H1 (cell line): Measurements from ENCODE around the gene AHRR. TPM values are rescaled to one million over a fixed set of nuclear protein-coding genes. Genes with fewer than 3 reads are reported as not detected.

Experiments
- CTCF ChIA-PET: fragments of 300-600 bp; sonication (Branson Sonifier 250); formaldehyde crosslinking; loops from one replicate; lab custom pipeline; 2021; ENCODE audit not compliant: partially characterized antibody; lab: Charles Lee
- POLR2A ChIA-PET: fragments of 300-600 bp; sonication (Branson Sonifier 250); formaldehyde crosslinking; loops from one replicate; lab custom pipeline; 2021; ENCODE audit warnings: inconsistent platforms; ENCODE audit not compliant: partially characterized antibody; lab: Charles Lee
- DNase-seq, 2 experiments: peaks; one replicate each; pipeline versions ENCODE4 v3.0.0 to v3.0.0-alpha.2; 2010 to 2022; ENCODE audit warnings: low spot score in 2 of 2, low read depth in 1 of 2, mixed read lengths in 1 of 2
- FAIRE-seq: peaks from 2 replicates; lab custom pipeline; 2011; peaks lifted over from hg19 to GRCh38; lab: Jason Lieb, UNC
- H2AFZ ChIP-seq: 2 replicates; pipeline ENCODE4 v1.8.1; 2012; ENCODE audit warnings: low read length, inconsistent platforms
- H2AK5ac ChIP-seq: 2 replicates; pipeline ENCODE4 v1.6.1; 2013; ENCODE audit warnings: low read depth, low read length
- H2BK120ac ChIP-seq: replicated peaks from 2 replicates; pipeline ENCODE3; 2013; ENCODE audit warnings: low read depth, low read length, inconsistent platforms
- H2BK12ac ChIP-seq: 2 replicates; pipeline ENCODE4 v1.6.1; 2013; ENCODE audit warnings: low read depth, low read length
- H2BK15ac ChIP-seq: 2 replicates; pipeline ENCODE4 v1.6.1; 2013; ENCODE audit warnings: low read length
- H2BK20ac ChIP-seq: 2 replicates; pipeline ENCODE4 v1.6.1; 2013; ENCODE audit warnings: low read length
- H2BK5ac ChIP-seq: 2 replicates; pipeline ENCODE4 v1.6.1; 2013; ENCODE audit warnings: low read depth, low read length
- H3K14ac ChIP-seq: 2 replicates; pipeline ENCODE4 v1.6.1; 2013; ENCODE audit warnings: inconsistent platforms; ENCODE audit not compliant: insufficient read length
- H3K18ac ChIP-seq: 2 replicates; pipeline ENCODE4 v1.6.1; 2013; ENCODE audit warnings: low read length; ENCODE audit errors: extremely low read depth
- H3K23ac ChIP-seq: 2 replicates; pipeline ENCODE4 v1.6.1; 2013; ENCODE audit warnings: inconsistent platforms; ENCODE audit not compliant: insufficient read length
- H3K23me2 ChIP-seq: 2 replicates; pipeline ENCODE4 v1.6.1; 2013; ENCODE audit warnings: low read depth, low read length
- H3K27ac ChIP-seq: 2 replicates; pipeline ENCODE4 v1.6.1; 2011; ENCODE audit warnings: low read depth, low read length, inconsistent platforms
- H3K27me3 ChIP-seq, 4 experiments: replicated peaks in 1 of 4; 1 replicate in 1 of 4; 2 replicates in 3 of 4; pipeline versions ENCODE4 v1.6.1 to v1.8.1; 2011 to 2013; ENCODE audit warnings: low read length in 3 of 4, mild to moderate bottlenecking in 3 of 4, inconsistent platforms in 2 of 4, mixed read lengths in 2 of 4, moderate library complexity in 1 of 4; ENCODE audit not compliant: control insufficient read depth in 3 of 4, insufficient read depth in 3 of 4; ENCODE audit errors: extremely low read depth in 1 of 4
- H3K36me3 ChIP-seq, 4 experiments: 2 replicates each; pipeline versions ENCODE4 v1.6.1 to v1.8.1; 2011 to 2013; ENCODE audit warnings: mild to moderate bottlenecking in 4 of 4, low read length in 3 of 4, moderate library complexity in 2 of 4, control low read depth in 1 of 4, inconsistent platforms in 1 of 4; ENCODE audit not compliant: insufficient read depth in 4 of 4, control insufficient read depth in 2 of 4
- H3K4ac ChIP-seq: replicated peaks from 2 replicates; pipeline ENCODE3; 2013; ENCODE audit warnings: low read length, low read depth, mixed read lengths, inconsistent platforms; ENCODE audit not compliant: insufficient read length
- H3K4me1 ChIP-seq, 4 experiments: replicated peaks in 1 of 4; 1 replicate in 1 of 4; 2 replicates in 3 of 4; pipeline versions ENCODE4 v1.6.1 to v1.8.1; 2011 to 2013; ENCODE audit warnings: low read length in 3 of 4, inconsistent platforms in 2 of 4, mixed read lengths in 1 of 4; ENCODE audit not compliant: insufficient read depth in 4 of 4, control insufficient read depth in 3 of 4
- H3K4me2 ChIP-seq, 2 experiments: 2 replicates each; pipeline versions ENCODE4 v1.6.1 to v1.8.1; 2011 to 2013; ENCODE audit warnings: low read depth in 2 of 2, low read length in 2 of 2, control low read depth in 1 of 2, inconsistent platforms in 1 of 2, mild to moderate bottlenecking in 1 of 2; ENCODE audit not compliant: insufficient read depth in 1 of 2
- H3K4me3 ChIP-seq, 4 experiments: fragments of 200-600, 300-600 bp in 1 of 4; sonication (generic), shearing (Covaris generic), sonication (Bioruptor Twin) in 1 of 4; 2 replicates each; pipeline versions ENCODE4 v1.5.1 to v1.8.1; 2011 to 2016; ENCODE audit warnings: low read length in 4 of 4, low read depth in 3 of 4, control low read depth in 2 of 4, inconsistent platforms in 2 of 4, mild to moderate bottlenecking in 2 of 4, mixed read lengths in 1 of 4, moderate library complexity in 1 of 4; ENCODE audit not compliant: insufficient read depth in 2 of 4; ENCODE audit errors: extremely low read depth in 1 of 4
- H3K56ac ChIP-seq: replicated peaks from 2 replicates; pipeline ENCODE3; 2013; ENCODE audit warnings: low read depth, mild to moderate bottlenecking, mixed read lengths, low read length, inconsistent platforms; ENCODE audit not compliant: insufficient read length
- H3K79me1 ChIP-seq: 2 replicates; pipeline ENCODE4 v1.6.1; 2013; ENCODE audit warnings: low read depth, low read length, control low read depth
- H3K79me2 ChIP-seq, 2 experiments: 2 replicates each; pipeline versions ENCODE4 v1.6.1 to v1.8.1; 2012 to 2013; ENCODE audit warnings: low read length in 2 of 2, mild to moderate bottlenecking in 2 of 2, inconsistent platforms in 1 of 2; ENCODE audit not compliant: insufficient read depth in 2 of 2, control insufficient read depth in 1 of 2
- H3K9ac ChIP-seq, 4 experiments: replicated peaks in 1 of 4; 1 replicate in 1 of 4; 2 replicates in 3 of 4; pipeline versions ENCODE4 v1.6.1 to v1.8.1; 2011 to 2013; ENCODE audit warnings: low read depth in 3 of 4, low read length in 3 of 4, control low read depth in 2 of 4, mild to moderate bottlenecking in 2 of 4, moderate library complexity in 2 of 4, inconsistent platforms in 1 of 4; ENCODE audit errors: extremely low read depth in 1 of 4
- H3K9me3 ChIP-seq, 2 experiments: 2 replicates each; pipeline versions ENCODE4 v1.6.1 to v1.8.1; 2012 to 2013; ENCODE audit warnings: mild to moderate bottlenecking in 2 of 2, moderate library complexity in 2 of 2, control low read depth in 1 of 2, inconsistent platforms in 1 of 2, low read depth in 1 of 2, low read length in 1 of 2, mixed read lengths in 1 of 2; ENCODE audit not compliant: insufficient read depth in 2 of 2
- H4K20me1 ChIP-seq, 2 experiments: replicated peaks in 1 of 2; 2 replicates each; pipeline versions ENCODE3 to v1.8.1; 2011 to 2013; ENCODE audit warnings: inconsistent platforms in 2 of 2, low read length in 2 of 2, mild to moderate bottlenecking in 1 of 2; ENCODE audit not compliant: insufficient read depth in 2 of 2, control insufficient read depth in 1 of 2
- H4K5ac ChIP-seq: 2 replicates; pipeline ENCODE4 v1.6.1; 2013; ENCODE audit warnings: low read length, low read depth, mixed read lengths, inconsistent platforms; ENCODE audit not compliant: insufficient read length
- H4K8ac ChIP-seq: 2 replicates; pipeline ENCODE4 v1.8.0; 2013; ENCODE audit warnings: mild to moderate bottlenecking, moderate library complexity, low read length, inconsistent platforms; ENCODE audit not compliant: insufficient read depth; ENCODE audit errors: extremely low read depth
- H4K91ac ChIP-seq: replicated peaks from 2 replicates; pipeline ENCODE3; 2013; ENCODE audit warnings: low read length, mixed read lengths, inconsistent platforms; ENCODE audit not compliant: insufficient read length
- ATF2 ChIP-seq: IDR thresholded peaks from 2 replicates; pipeline ENCODE4 v1.6.1; 2012; ENCODE audit warnings: low read length, inconsistent platforms
- WGBS, 2 experiments: shearing (Covaris generic) in 1 of 2; methylation state at CpG; one replicate each; pipeline versions ENCODE4 v1.1.6 to v1.1.7; 2013 to 2015; ENCODE audit warnings: low lambda C conversion rate in 2 of 2, mixed read lengths in 2 of 2, inconsistent platforms in 1 of 2, low coverage in 1 of 2, missing lambda C conversion rate in 1 of 2; ENCODE audit not compliant: insufficient replicate concordance in 2 of 2, insufficient coverage in 1 of 2, insufficient read length in 1 of 2; ENCODE audit errors: extremely low coverage in 1 of 2, missing lambda C conversion rate in 1 of 2; 5-methylcytosine and 5-hydroxymethylcytosine counted together
- polyA plus RNA-seq, 7 experiments: library from polyadenylated mRNA; depleted of rRNA in 3 of 7; stranded (reverse) in 5 of 7; unstranded in 2 of 7; fragments of >200 nt in 5 of 7; fragments of 200-250 nt in 2 of 7; gene quantifications; 1 replicate in 5 of 7; 2 replicates in 1 of 7; 4 replicates in 1 of 7; pipeline versions ENCODE4 v1.2.1 to v1.2.3, GENCODE V29; 2011 to 2013; ENCODE audit warnings: missing spikeins in 2 of 7, mixed read lengths in 2 of 7
- total RNA-seq: library from RNA; stranded (reverse); fragmentation: NEBNext Ultra II Directional; extraction: Animal tissue kit (Norgen Biotek cat#: 25700); gene quantifications from 2 replicates; pipeline ENCODE4 v1.2.1, GENCODE V29; 2021

The AHRR gene
- total and polyA plus RNA-seq, 2 of the 8 experiments (the other 6 are each of a cell fraction or from before 2014, with no cell fraction given): 0.41 to 0.80 TPM

DNA sequence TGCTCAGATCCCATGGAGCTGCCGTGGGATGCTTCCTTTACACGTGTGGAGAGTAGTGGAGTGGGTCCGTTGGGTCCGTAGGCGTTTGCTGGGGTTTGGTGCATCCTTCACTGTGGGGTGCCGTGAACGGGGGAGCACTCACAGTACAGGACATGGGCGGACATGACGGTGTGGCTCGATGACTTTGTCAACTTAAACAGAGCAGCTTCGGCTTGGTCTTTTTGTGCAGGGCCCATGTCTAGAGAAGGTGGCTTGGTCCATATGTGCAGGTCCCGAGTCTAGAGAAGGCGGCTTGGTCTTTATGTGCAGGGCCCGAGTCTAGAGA is 95.1 kb downstream of the AHRR start:
- Histone ChIP-seq H3K23me2 (no peaks in the 10 kb centered on the region), H3K4me2 (no peak overlapping the region), H3K36me3 (no peaks in the 10 kb centered on the region), H2BK12ac (no peak overlapping the region), H3K4me3 (no peak overlapping the region), H3K18ac (no peak overlapping the region), H3K14ac (no peak overlapping the region), H3K9ac (no peak overlapping the region), H2BK120ac (no peak overlapping the region), H3K23ac (no peak overlapping the region), H3K79me1 (no peaks in the 10 kb centered on the region), H3K79me2 (no peaks in the 10 kb centered on the region), H4K91ac (no peak overlapping the region), H4K20me1 (no peaks in the 10 kb centered on the region), H2AK5ac (peak overlapping the region; percentile 53; the same call in 1 of the 2 replicates), H3K56ac (no peak overlapping the region), H3K4me1 (peaks cover 0 to 10% (median 7%) of the 10 kb centered on the region in 4 experiments; a peak in 3 of 7 replicates), H3K4ac (no peak overlapping the region), H3K27ac (no peak overlapping the region), H2BK5ac (no peak overlapping the region), H4K5ac (no peak overlapping the region), H3K9me3 (no peaks in the 10 kb centered on the region), H2BK20ac (no peak overlapping the region), H4K8ac (no peak overlapping the region), H2BK15ac (0 out of 2 replicates have a peak overlapping the region, but pooled peaks have one; percentile 33), H3K27me3 (peaks cover 0 to 2% (median 0%) of the 10 kb centered on the region in 4 experiments; a peak in 1 of 7 replicates), H2AFZ (no peak overlapping the region)
- FAIRE-seq (no peak), DNase-seq (no peak)
- CTCF ChIA-PET: interaction anchor here (1.1 to 9.1 kb wide), 6 partner anchors 9 to 102 kb away, joined by 3 to 99 read pairs (median 4); no protein-coding TSS in a partner anchor
- 89% methylated on average over 14 of the region's 14 CpGs; no CpG with 5 or more reads in 1 of the 2 experiments for WGBS, 2 experiments
- POLR2A ChIA-PET: no interaction called here
- no peak for TF ChIP-seq ATF2
